GM21528 (cell line): Measurements from ENCODE around the gene TFF2.

Experiments used
- ATAC-seq: cut with Tn5 transposase; IDR thresholded peaks from one replicate; pipeline ENCODE4 v1.9.1; 2021; ENCODE audit warnings: mild to moderate bottlenecking, moderate library complexity; ENCODE audit not compliant: unreplicated experiment, low FRiP score

TFF2 gene

GRCh38 chr21:42308914-42309752 lies 41.7 kb downstream of the TFF2 start:
- ATAC-seq: no peak

GRCh38 chr21:42308161-42308913 lies 42.5 kb downstream of the TFF2 start:
- ATAC-seq: no peak

GRCh38 chr21:42307106-42307505 lies 43.7 kb downstream of the TFF2 start:
- ATAC-seq: no peak

- no peak for ATAC-seq
These were observed 44.3 kb downstream of the TFF2 start for GRCh38 chr21:42306366-42307035.

GRCh38 chr21:42305707-42306147 lies 45.1 kb downstream of the TFF2 start:
- no peak for ATAC-seq

GRCh38 chr21:42304556-42305454 lies 46.0 kb downstream of the TFF2 start:
- ATAC-seq: no peak

- ATAC-seq: no peak
These were observed 47.4 kb downstream of the TFF2 start for GRCh38 chr21:42303443-42303842.

GRCh38 chr21:42302794-42303193 lies 48.0 kb downstream of the TFF2 start:
- no peak for ATAC-seq

GRCh38 chr21:42302076-42302650 lies 48.6 kb downstream of the TFF2 start:
- no peak for ATAC-seq

GRCh38 chr21:42301371-42302075 lies 49.3 kb downstream of the TFF2 start:
- no peak for ATAC-seq

GRCh38 chr21:42300956-42301355 lies 49.8 kb downstream of the TFF2 start:
- ATAC-seq: no peak

- ATAC-seq: no peak
These were observed 50.7 kb downstream of the TFF2 start for GRCh38 chr21:42300045-42300583.

- ATAC-seq: no peak
These were observed 51.3 kb downstream of the TFF2 start for GRCh38 chr21:42299324-42300044.

GRCh38 chr21:42298657-42299056 lies 52.1 kb downstream of the TFF2 start:
- no peak for ATAC-seq

GRCh38 chr21:42298237-42298636 lies 52.6 kb downstream of the TFF2 start:
- no peak for ATAC-seq

GRCh38 chr21:42297377-42297776 lies 53.4 kb downstream of the TFF2 start:
- ATAC-seq: no peak

GRCh38 chr21:42296501-42296900 lies 54.3 kb downstream of the TFF2 start:
- ATAC-seq: no peak
